Endothelial cell of umbilical vein (primary cell): Measurements from ENCODE around the gene MCM9. TPM values are rescaled to one million over a fixed set of nuclear protein-coding genes. Genes with fewer than 3 reads are reported as not detected.

Source experiments
- BruUV-seq: library from RNA; stranded (reverse); fragments of 400-500 nt; replicated peaks from 2 replicates; lab custom pipeline; 2021; lab: Mats Ljungman, UMichigan
- CTCF ChIA-PET: fragments of 300-600, 350-600 bp; sonication (Branson Sonifier 250); formaldehyde crosslinking; loops from one replicate; lab custom pipeline; 2021; ENCODE audit warnings: antibody characterized with exemption, inconsistent platforms; lab: Charles Lee
- POLR2A ChIA-PET: fragments of 300-600, 350-600 bp; sonication (Branson Sonifier 250); formaldehyde crosslinking; loops from one replicate; lab custom pipeline; 2021; ENCODE audit warnings: antibody characterized with exemption, inconsistent platforms; lab: Charles Lee
- DNase-seq: peaks from one replicate; pipeline ENCODE4 v3.0.0-alpha.2; 2011; ENCODE audit warnings: low read depth, low spot score
- FAIRE-seq: peaks from 2 replicates; lab custom pipeline; 2011; peaks lifted over from hg19 to GRCh38; lab: Jason Lieb, UNC
- H2AFZ ChIP-seq: 2 replicates; pipeline ENCODE4 v1.6.0; 2012; ENCODE audit warnings: low read depth, low read length, control low read depth, inconsistent platforms
- H3K27ac ChIP-seq: 2 replicates; pipeline ENCODE4 v1.5.1; 2011; ENCODE audit warnings: low read depth, mild to moderate bottlenecking, control low read depth, low read length, moderate library complexity; ENCODE audit not compliant: insufficient read depth
- H3K27me3 ChIP-seq, 2 experiments: 2 replicates each; pipeline versions ENCODE4 v1.6.0 to v1.6.1; 2011; ENCODE audit warnings: low read length in 2 of 2, mixed read lengths in 1 of 2; ENCODE audit not compliant: control insufficient read depth in 2 of 2, insufficient read depth in 2 of 2
- H3K36me3 ChIP-seq, 2 experiments: 2 replicates in 1 of 2; 3 replicates in 1 of 2; pipeline ENCODE4 v1.5.1; 2011; ENCODE audit warnings: low read length in 2 of 2, mild to moderate bottlenecking in 1 of 2, moderate library complexity in 1 of 2; ENCODE audit not compliant: control insufficient read depth in 2 of 2, insufficient read depth in 2 of 2; ENCODE audit errors: extremely low read depth in 1 of 2
- H3K4me1 ChIP-seq: 3 replicates; pipeline ENCODE4 v1.5.1; 2011; ENCODE audit warnings: mild to moderate bottlenecking, low read length; ENCODE audit not compliant: control insufficient read depth, insufficient read depth; ENCODE audit errors: extremely low read depth
- H3K4me2 ChIP-seq: 2 replicates; pipeline ENCODE4 v1.6.1; 2011; ENCODE audit warnings: low read length, control low read depth, mixed read lengths; ENCODE audit not compliant: insufficient read depth
- H3K4me3 ChIP-seq, 3 experiments: fragments of 200-600 bp in 1 of 3; sonication (generic), shearing (Covaris generic) in 1 of 3; replicated peaks in 1 of 3; 2 replicates each; pipeline ENCODE4 v1.5.1; 2011 to 2016; ENCODE audit warnings: control low read depth in 3 of 3, low read length in 3 of 3, mild to moderate bottlenecking in 2 of 3, inconsistent platforms in 1 of 3, low read depth in 1 of 3, moderate library complexity in 1 of 3; ENCODE audit not compliant: insufficient read depth in 1 of 3
- H3K79me2 ChIP-seq: 2 replicates; pipeline ENCODE4 v1.6.0; 2012; ENCODE audit warnings: low read length, inconsistent platforms; ENCODE audit not compliant: control insufficient read depth, insufficient read depth
- H3K9ac ChIP-seq: replicated peaks from 2 replicates; pipeline ENCODE3; 2011; ENCODE audit warnings: low read length, control low read depth; ENCODE audit not compliant: insufficient read depth; ENCODE audit errors: extremely low read depth
- H3K9me1 ChIP-seq: replicated peaks from 3 replicates; pipeline ENCODE4 v1.6.0; 2011; ENCODE audit warnings: mild to moderate bottlenecking, low read length; ENCODE audit not compliant: control insufficient read depth, insufficient read depth; ENCODE audit errors: extremely low read depth
- H3K9me3 ChIP-seq: replicated peaks from 2 replicates; pipeline ENCODE4 v1.5.1; 2012; ENCODE audit warnings: low read length, inconsistent platforms; ENCODE audit not compliant: control insufficient read depth, insufficient read depth
- H4K20me1 ChIP-seq: replicated peaks from 2 replicates; pipeline ENCODE3; 2011; ENCODE audit warnings: mild to moderate bottlenecking, low read length; ENCODE audit not compliant: control insufficient read depth, insufficient read depth; ENCODE audit errors: extremely low read depth
- CTCF ChIP-seq, 2 donors: IDR thresholded peaks; 1 replicate in 1 of 2; 2 replicates in 1 of 2; pipeline ENCODE4 v1.5.1; 2011; ENCODE audit warnings: low read length in 2 of 2, mild to moderate bottlenecking in 2 of 2, moderate library complexity in 2 of 2, control low read depth in 1 of 2, inconsistent platforms in 1 of 2, low read depth in 1 of 2; ENCODE audit not compliant: insufficient read depth in 1 of 2; ENCODE audit errors: extremely low read depth in 1 of 2
- EZH2 ChIP-seq: IDR thresholded peaks from 2 replicates; pipeline ENCODE4 v1.6.1; 2012; ENCODE audit warnings: borderline replicate concordance, low read depth, mild to moderate bottlenecking, moderate library complexity, low read length, inconsistent platforms; ENCODE audit not compliant: severe bottlenecking
- FOS ChIP-seq: IDR thresholded peaks from 2 replicates; pipeline ENCODE4 v1.6.1; 2011; ENCODE audit warnings: mild to moderate bottlenecking, low read length, moderate library complexity, borderline replicate concordance; ENCODE audit not compliant: insufficient read depth
- GATA2 ChIP-seq: IDR thresholded peaks from 2 replicates; pipeline ENCODE4 v1.7.0; 2011; ENCODE audit warnings: low read depth, mild to moderate bottlenecking, moderate library complexity, mixed read lengths, low read length; ENCODE audit not compliant: insufficient read length, insufficient read depth
- JUN ChIP-seq: IDR thresholded peaks from 2 replicates; pipeline ENCODE4 v1.6.1; 2011; ENCODE audit warnings: borderline replicate concordance, low read depth; ENCODE audit not compliant: insufficient read length, insufficient read depth
- MYC ChIP-seq: IDR thresholded peaks from one replicate; pipeline ENCODE4 v1.6.1; 2011; ENCODE audit warnings: mild to moderate bottlenecking, low read depth, low read length
- POLR2A ChIP-seq: IDR thresholded peaks from 2 replicates; pipeline ENCODE4 v1.6.1; 2012; ENCODE audit warnings: low read depth, mild to moderate bottlenecking, control low read depth, low read length
- POLR2AphosphoS5 ChIP-seq: IDR thresholded peaks from 2 replicates; pipeline ENCODE4 v1.6.1; 2012; ENCODE audit warnings: low read depth, mild to moderate bottlenecking, control low read depth, low read length, moderate library complexity; ENCODE audit not compliant: insufficient read depth
- dilution Hi-C: fragments of 300-500 bp; cut with MboI; formaldehyde crosslinking; loops from one replicate; pipeline ENCODE4 v1.15.0; 2019; ENCODE audit warnings: low sequenced_read_pairs; ENCODE audit not compliant: extremely low pct_ligation_motif_present
- intact Hi-C: fragments of 100-400 bp; cut with micrococcal nuclease; formaldehyde crosslinking; loops from one replicate; pipeline ENCODE4 v1.10.0; 2022
- polyA plus RNA-seq, 4 experiments: library from polyadenylated mRNA; depleted of rRNA in 3 of 4; stranded (reverse) in 3 of 4; unstranded in 1 of 4; fragments of >200 nt; gene quantifications; 2 replicates each; pipeline versions ENCODE4 v1.2.1 to v1.2.3, GENCODE V29; 2011 to 2012; ENCODE audit warnings: missing spikeins in 1 of 4
- total RNA-seq: library from RNA; stranded (reverse); gene quantifications from 2 replicates; pipeline ENCODE4 v1.2.3, GENCODE V29; 2021
- TF ChIP-seq, protein P1 (sequence below): IDR thresholded peaks from 2 replicates; pipeline ENCODE4 v1.6.1; 2011; ENCODE audit not compliant: insufficient read depth, insufficient read length

The MCM9 gene
- total and polyA plus RNA-seq, 2 donors (not counting 3 experiments of a cell fraction or from before 2014, with no cell fraction given) = 2.0 to 14.1 TPM

DNA sequence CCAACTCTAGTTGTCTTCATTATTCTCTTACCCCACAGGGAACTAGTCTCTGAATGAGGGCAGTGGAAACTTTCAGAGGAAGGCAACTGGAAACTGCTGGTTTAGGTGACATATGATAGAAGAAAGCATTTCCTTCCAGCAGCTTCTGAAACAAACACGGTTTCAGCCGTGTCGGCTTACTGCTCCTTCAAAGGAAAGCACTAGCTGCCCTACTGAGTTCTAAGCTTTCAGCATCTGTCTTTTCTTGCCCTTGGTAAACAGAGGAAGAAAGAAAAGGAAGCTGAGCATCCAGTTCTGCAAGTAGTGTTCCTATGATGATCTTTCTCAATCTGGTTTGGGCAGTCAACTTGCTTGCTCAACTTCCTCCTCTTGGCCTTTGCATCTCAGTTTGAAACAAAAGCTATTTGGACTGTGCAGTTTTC lies 166.0 kb downstream of the MCM9 start:
- dilution Hi-C loops = no loop called here
- peaks cover 0 to 2% of the 10 kb centered on the region in 2 experiments for H3K27me3 ChIP-seq
- no peaks in the 10 kb centered on the region for H3K4me1 ChIP-seq
- no TSS peak for BruUV-seq
- no peaks in the 10 kb centered on the region for H3K9me1 ChIP-seq
- H3K36me3 ChIP-seq = no peaks in the 10 kb centered on the region
- H2AFZ ChIP-seq = no peak overlapping the region
- FAIRE-seq = no peak
- no peak overlapping the region for H3K9ac ChIP-seq
- TF ChIP-seq EZH2 (no peak), POLR2A (no peak), CTCF (IDR thresholded peaks at IDR 0.05; ENCODE audit: extremely low read depth in 1 of 2, insufficient read depth in 1 of 2, low read depth in 1 of 2, low read length in 2 of 2) (no peak), FOS (no peak), JUN (no peak), MYC (no peak), GATA2 (no peak), POLR2AphosphoS5 (no peak)
- TF ChIP-seq, protein P1, sequence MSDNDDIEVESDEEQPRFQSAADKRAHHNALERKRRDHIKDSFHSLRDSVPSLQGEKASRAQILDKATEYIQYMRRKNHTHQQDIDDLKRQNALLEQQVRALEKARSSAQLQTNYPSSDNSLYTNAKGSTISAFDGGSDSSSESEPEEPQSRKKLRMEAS = no peak
- no peak overlapping the region for H3K4me2 ChIP-seq
- H4K20me1 ChIP-seq = no peaks in the 10 kb centered on the region
- ChIA-PET CTCF (interaction anchor here (1.3 to 1.6 kb wide), 2 partner anchors 21 to 32 kb away, joined by 3 to 4 read pairs; no protein-coding TSS in a partner anchor), POLR2A (no interaction called here)
- no peaks in the 10 kb centered on the region for H3K79me2 ChIP-seq
- no peaks in the 10 kb centered on the region for H3K9me3 ChIP-seq
- DNase-seq = no peak
- intact Hi-C loops = no loop called here
- H3K4me3 ChIP-seq = no peak overlapping the region
- H3K27ac ChIP-seq = no peak overlapping the region
